ENCODE measurements around the gene ERBB2.
"Not testable (repeated sequence)": the region's sequence is repeated elsewhere in the genome, so short reads cannot be mapped to it uniquely, and the experiment has no call there.

ERBB2 gene

DNA sequence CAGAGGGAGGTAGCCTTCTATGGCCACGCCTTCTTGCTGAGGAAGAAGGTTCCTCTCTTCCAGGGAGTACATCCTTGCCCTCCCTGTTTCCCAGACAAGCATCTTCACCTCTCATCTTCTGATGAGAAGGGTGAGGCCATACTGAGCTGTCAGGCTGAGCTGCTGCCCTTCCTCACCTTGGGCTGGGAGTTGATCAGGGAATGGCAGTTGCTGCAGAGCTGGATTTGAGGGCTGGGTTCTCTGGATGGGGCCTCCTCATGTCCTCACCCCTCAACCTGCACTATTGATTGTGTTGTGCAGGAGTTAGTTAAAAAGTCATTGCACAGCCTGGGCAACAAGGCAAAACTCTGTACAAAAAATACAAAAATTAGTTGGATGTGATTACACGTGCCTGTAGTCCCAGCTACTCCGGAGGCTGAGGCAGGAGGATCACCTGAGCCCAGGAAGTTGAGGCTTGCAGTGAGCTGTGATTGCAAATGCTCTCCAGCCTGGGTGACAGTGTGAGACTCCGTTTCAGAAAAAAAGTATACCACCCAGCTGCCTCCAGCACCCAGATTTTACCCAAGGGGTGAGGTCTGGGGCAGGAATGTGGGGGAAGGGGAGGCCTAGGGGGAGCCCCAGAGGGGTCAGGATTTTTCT is 2.0 kb downstream of the ERBB2 start:
- H3K36me3 ChIP-seq (ENCODE audit: control insufficient read depth, low read depth, low read length), result peaks cover 4% of the 10 kb centered on the region
- H3K4me3 ChIP-seq (ENCODE audit: low read length), result peak overlapping the region; percentile 91
- no peak overlapping the region for H3K27ac ChIP-seq (ENCODE audit: low read length)
- H3K9ac ChIP-seq (ENCODE audit: low read length), result peak overlapping the region; percentile 76
- H3K27me3 ChIP-seq (ENCODE audit: control insufficient read depth, insufficient read depth, low read length), result no peaks in the 10 kb centered on the region
- peaks cover 48% of the 10 kb centered on the region for H3K4me1 ChIP-seq (ENCODE audit: control insufficient read depth, low read depth, low read length)
- H3K9me3 ChIP-seq (ENCODE audit: control insufficient read depth, low read depth, low read length), result no peaks in the 10 kb centered on the region

DNA sequence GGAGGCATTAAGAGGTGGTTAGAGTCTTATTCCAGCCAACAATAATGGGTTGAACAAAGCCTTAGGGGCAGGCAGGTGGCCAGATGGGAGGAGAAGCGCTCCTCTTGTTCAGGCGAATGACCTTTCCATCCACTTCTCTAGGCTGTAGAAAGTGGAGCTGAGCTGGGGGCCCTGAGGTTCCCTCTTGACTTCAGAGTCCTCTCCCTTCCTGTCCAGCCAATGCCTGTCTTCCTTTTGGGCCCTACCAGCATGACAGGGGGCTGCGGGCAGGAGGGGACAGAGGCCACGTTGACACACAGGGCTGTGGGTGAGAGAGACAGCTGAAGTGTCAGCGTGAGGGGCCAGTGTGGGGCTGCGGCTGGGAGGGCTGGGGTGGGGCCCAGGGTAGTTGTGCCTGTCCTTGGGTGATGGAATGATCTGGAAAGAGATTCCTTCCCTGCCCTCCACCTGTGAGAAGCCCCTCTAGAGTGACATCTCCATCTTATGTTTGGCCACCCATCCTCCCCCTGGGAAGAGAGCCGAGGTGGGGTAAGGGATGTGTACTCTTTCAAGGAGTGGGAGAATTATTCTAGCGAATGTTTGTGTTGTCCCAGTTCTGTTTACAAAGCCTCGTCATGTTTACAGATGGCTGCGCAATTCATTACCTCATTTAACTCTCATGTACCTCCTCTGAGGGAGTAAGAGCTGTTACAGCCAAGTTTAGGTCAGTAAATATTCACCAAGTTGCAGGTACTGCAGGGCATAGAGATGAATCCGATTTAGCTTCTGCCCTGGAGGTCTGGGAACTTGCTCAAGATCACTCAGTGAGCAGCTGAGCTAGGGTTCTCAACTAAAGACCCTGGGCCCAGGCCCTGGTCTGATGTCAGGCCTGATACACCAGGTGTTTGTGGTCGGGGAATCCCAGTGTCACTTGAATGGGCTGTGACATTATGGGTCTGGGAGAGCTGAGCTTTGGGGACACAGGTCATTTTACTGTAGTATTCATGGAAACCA is 3.3 kb downstream of the ERBB2 start:
- H3K27ac ChIP-seq (ENCODE audit: low read length), result no peak overlapping the region
- peak overlapping the region; percentile 8 for H3K4me3 ChIP-seq (ENCODE audit: low read length)
- H3K9ac ChIP-seq (ENCODE audit: low read length), result no peak overlapping the region
- peaks cover 16% of the 10 kb centered on the region for H3K36me3 ChIP-seq (ENCODE audit: control insufficient read depth, low read depth, low read length)
- no peaks in the 10 kb centered on the region for H3K9me3 ChIP-seq (ENCODE audit: control insufficient read depth, low read depth, low read length)
- H3K4me1 ChIP-seq (ENCODE audit: control insufficient read depth, low read depth, low read length), result peaks cover 48% of the 10 kb centered on the region
- H3K27me3 ChIP-seq (ENCODE audit: control insufficient read depth, insufficient read depth, low read length), result no peaks in the 10 kb centered on the region

DNA sequence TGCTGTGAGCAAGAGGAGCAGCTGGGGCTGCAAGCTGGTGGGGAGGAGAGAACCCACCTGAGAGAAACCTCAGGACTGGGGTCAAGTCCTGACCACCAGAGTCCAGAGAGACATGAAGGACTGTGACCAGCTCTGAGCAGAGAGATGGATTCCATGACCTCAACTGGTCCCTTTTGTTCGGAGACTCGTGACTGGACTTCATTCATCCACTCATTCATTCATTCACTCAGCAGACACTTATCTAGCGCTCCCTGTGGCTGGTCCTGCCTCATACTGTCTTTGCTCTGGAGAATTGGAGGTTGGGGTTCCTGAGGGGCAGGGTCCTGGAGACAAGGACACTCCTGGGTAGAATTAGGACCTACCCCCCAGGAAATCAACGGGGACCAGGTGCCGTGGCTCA is 4.0 kb downstream of the ERBB2 start:
- Histone ChIP-seq H3K9me3 (ENCODE audit: control insufficient read depth, low read depth, low read length) (no peaks in the 10 kb centered on the region), H3K4me3 (ENCODE audit: low read length) (no peak overlapping the region), H3K27ac (ENCODE audit: low read length) (no peak overlapping the region), H3K9ac (ENCODE audit: low read length) (no peak overlapping the region), H3K4me1 (ENCODE audit: control insufficient read depth, low read depth, low read length) (peaks cover 48% of the 10 kb centered on the region), H3K36me3 (ENCODE audit: control insufficient read depth, low read depth, low read length) (peaks cover 23% of the 10 kb centered on the region), H3K27me3 (ENCODE audit: control insufficient read depth, insufficient read depth, low read length) (no peaks in the 10 kb centered on the region)

DNA sequence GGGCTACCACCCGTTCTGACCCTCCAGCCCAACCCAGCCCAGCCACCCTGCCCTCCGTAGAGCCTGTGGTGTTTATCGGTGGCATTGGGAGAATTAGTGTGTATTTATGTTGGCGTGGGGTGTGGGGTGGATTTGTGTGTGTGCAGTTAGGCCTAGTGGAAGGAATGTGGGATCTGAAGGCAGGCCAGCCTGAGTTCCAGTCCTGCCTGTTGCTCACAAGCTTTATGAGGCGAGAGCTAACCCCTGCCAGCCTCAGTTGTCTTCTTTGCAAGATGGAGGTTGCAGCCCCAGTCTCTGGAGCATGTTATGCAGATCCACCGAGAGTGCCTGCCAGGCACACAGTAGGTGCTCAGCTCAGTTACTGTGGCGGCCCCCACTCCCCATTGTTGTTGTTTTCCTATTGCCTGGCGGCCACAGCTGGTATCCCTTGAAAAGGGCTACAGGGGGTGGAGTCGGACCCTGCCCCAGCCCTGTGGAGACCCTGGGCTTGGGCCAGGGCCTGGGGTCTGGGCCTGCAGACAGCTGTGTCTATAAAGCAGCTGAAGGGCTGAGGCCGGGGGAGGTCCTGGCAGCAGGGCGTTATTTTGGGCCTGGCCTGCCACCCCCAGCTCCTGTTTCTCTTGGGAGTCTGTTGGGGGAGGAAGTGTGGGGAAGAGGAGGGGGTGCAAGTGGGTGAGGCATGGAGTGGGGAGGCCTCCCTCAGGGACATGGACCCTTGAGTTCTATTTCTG is 5.1 kb downstream of the ERBB2 start:
- Histone ChIP-seq H3K36me3 (ENCODE audit: control insufficient read depth, low read depth, low read length) (peaks cover 34% of the 10 kb centered on the region), H3K27ac (ENCODE audit: low read length) (peak overlapping the region; percentile 30), H3K9me3 (ENCODE audit: control insufficient read depth, low read depth, low read length) (no peaks in the 10 kb centered on the region), H3K4me1 (ENCODE audit: control insufficient read depth, low read depth, low read length) (peaks cover 43% of the 10 kb centered on the region), H3K9ac (ENCODE audit: low read length) (no peak overlapping the region), H3K4me3 (ENCODE audit: low read length) (peak overlapping the region; percentile 31), H3K27me3 (ENCODE audit: control insufficient read depth, insufficient read depth, low read length) (no peaks in the 10 kb centered on the region)

DNA sequence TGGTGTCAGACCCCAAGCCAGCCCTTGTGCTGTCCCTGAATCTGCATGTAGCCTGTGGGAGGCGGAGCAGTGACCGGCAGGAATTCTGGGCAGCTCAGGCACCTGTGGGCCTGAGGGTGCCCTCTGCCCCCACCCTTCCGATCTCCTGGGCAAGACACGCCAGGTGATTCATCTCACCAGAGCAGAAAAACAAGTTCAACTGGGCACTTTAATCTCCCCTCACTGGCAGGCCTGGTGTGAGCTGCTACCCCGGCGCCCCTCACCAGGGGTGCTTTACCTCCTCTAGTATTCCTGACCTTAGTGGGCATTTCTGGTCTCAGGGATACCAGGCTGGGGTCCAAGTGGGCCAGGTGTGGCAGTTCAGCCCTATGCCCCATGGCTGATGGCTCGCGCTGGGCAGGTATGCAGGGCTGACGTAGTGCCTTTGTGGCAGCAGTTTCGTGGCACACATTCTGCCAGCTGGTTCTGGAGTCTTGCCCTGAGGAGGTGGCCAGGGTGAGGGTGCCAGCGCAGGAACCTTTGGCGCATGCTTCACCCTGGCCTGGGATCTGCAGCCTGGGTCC is 6.0 kb downstream of the ERBB2 start:
- no peak overlapping the region for H3K9ac ChIP-seq (ENCODE audit: low read length)
- H3K27me3 ChIP-seq (ENCODE audit: control insufficient read depth, insufficient read depth, low read length), result no peaks in the 10 kb centered on the region
- H3K4me3 ChIP-seq (ENCODE audit: low read length), result no peak overlapping the region
- H3K9me3 ChIP-seq (ENCODE audit: control insufficient read depth, low read depth, low read length), result no peaks in the 10 kb centered on the region
- H3K4me1 ChIP-seq (ENCODE audit: control insufficient read depth, low read depth, low read length), result peaks cover 43% of the 10 kb centered on the region
- H3K27ac ChIP-seq (ENCODE audit: low read length), result peak overlapping the region; percentile 30
- peaks cover 42% of the 10 kb centered on the region for H3K36me3 ChIP-seq (ENCODE audit: control insufficient read depth, low read depth, low read length)

DNA sequence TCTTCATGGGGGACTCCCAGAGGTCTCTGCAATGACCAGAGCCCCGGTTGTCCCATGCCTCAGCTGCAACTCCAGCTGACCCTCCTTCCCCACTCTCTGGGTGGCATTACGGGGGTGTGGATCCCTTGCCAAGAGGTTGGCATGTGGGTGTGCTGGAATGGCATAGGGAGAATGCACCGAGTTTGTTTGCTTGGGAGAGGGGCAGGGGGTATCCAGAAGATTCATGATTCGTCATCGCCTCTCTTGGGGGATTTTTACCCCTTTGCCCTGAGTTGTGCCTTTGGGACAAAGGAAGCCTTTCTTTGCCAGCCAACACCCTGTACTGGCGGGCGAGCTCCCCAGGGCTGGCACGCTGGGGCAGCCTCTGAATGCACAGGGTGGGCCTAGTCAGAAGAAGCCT is 6.5 kb downstream of the ERBB2 start:
- Histone ChIP-seq H3K4me1 (ENCODE audit: control insufficient read depth, low read depth, low read length) (peaks cover 40% of the 10 kb centered on the region), H3K27me3 (ENCODE audit: control insufficient read depth, insufficient read depth, low read length) (no peaks in the 10 kb centered on the region), H3K4me3 (ENCODE audit: low read length) (no peak overlapping the region), H3K27ac (ENCODE audit: low read length) (no peak overlapping the region), H3K9me3 (ENCODE audit: control insufficient read depth, low read depth, low read length) (no peaks in the 10 kb centered on the region), H3K36me3 (ENCODE audit: control insufficient read depth, low read depth, low read length) (peaks cover 47% of the 10 kb centered on the region), H3K9ac (ENCODE audit: low read length) (no peak overlapping the region)

DNA sequence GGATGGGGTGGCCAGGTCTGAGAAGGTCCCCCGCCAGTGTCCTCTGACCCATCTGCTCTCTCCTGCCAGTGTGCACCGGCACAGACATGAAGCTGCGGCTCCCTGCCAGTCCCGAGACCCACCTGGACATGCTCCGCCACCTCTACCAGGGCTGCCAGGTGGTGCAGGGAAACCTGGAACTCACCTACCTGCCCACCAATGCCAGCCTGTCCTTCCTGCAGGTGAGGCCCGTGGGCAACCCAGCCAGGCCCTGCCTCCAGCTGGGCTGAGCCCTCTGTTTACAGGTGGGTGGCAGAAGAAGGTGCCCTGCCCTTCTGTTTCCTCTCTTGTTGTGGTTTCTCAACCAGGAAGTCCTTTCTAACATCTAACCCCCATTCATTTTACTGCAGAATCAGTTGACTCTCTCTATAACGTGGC is 7.1 kb downstream of the ERBB2 start:
- H3K27ac ChIP-seq (ENCODE audit: low read length), result no peak overlapping the region
- peaks cover 34% of the 10 kb centered on the region for H3K4me1 ChIP-seq (ENCODE audit: control insufficient read depth, low read depth, low read length)
- H3K36me3 ChIP-seq (ENCODE audit: control insufficient read depth, low read depth, low read length), result peaks cover 53% of the 10 kb centered on the region
- no peaks in the 10 kb centered on the region for H3K27me3 ChIP-seq (ENCODE audit: control insufficient read depth, insufficient read depth, low read length)
- no peaks in the 10 kb centered on the region for H3K9me3 ChIP-seq (ENCODE audit: control insufficient read depth, low read depth, low read length)
- H3K4me3 ChIP-seq (ENCODE audit: low read length), result no peak overlapping the region
- no peak overlapping the region for H3K9ac ChIP-seq (ENCODE audit: low read length)

DNA sequence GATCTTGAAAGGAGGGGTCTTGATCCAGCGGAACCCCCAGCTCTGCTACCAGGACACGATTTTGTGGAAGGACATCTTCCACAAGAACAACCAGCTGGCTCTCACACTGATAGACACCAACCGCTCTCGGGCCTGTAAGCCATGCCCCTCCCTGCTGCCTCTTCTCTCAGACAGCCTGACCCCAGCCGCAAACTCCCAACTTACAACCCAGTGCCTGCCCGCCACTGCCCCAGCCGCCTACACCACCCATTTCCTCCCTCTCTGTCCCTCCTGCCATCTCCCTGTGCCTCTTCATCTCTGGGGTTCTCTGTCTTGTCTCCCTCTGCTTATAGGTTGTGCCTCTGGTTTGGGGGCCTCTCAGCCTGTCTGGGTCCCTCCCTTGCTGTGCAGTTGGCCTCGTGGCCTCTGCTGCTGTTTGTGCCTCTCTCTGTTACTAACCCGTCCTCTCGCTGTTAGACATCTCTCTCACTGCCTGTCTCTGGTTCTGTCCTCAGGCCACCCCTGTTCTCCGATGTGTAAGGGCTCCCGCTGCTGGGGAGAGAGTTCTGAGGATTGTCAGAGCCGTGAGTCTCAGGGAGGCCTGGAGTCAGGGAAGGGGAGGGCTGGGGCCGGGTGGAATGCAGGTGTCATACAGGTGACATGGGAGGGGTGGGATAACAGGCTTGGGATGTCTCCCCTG is 9.6 kb downstream of the ERBB2 start:
- Histone ChIP-seq H3K9me3 (ENCODE audit: control insufficient read depth, low read depth, low read length) (no peaks in the 10 kb centered on the region), H3K4me3 (ENCODE audit: low read length) (no peak overlapping the region), H3K9ac (ENCODE audit: low read length) (no peak overlapping the region), H3K4me1 (ENCODE audit: control insufficient read depth, low read depth, low read length) (peaks cover 16% of the 10 kb centered on the region), H3K27ac (ENCODE audit: low read length) (no peak overlapping the region), H3K27me3 (ENCODE audit: control insufficient read depth, insufficient read depth, low read length) (no peaks in the 10 kb centered on the region), H3K36me3 (ENCODE audit: control insufficient read depth, low read depth, low read length) (peaks cover 73% of the 10 kb centered on the region)

DNA sequence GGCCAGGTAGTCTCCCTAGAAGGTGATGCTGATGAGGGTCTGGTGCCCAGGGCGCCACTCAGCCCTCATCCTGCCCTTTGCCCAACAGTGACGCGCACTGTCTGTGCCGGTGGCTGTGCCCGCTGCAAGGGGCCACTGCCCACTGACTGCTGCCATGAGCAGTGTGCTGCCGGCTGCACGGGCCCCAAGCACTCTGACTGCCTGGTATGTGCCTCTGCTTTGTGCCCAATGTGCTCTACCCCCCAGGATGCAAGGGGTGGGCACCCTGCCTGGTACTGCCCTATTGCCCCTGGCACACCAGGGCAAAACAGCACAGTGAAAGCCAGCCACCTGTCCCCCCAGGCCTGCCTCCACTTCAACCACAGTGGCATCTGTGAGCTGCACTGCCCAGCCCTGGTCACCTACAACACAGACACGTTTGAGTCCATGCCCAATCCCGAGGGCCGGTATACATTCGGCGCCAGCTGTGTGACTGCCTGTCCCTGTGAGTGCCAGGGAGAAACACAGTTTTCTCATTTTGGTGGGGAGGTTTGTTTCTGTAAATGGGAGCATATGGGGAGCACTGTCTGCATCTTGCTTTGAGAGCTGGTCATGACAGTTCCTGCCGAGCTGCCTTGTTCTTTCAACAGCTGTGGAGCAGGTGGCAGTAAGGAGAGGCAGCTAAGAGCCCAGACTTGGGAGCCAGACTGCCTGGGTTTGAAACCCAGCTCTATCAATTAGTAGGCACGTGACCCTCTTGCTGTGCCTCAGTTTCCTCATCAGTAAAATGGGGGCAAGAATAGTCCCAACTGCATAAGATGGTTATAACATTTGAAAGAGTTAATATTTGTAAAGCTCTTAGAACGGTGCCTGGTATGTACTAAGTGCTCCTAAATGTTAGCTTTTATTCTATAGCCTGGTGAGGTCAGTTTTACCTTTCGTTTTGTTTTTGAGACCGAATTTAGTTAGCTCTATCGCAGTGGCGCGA is 10.4 kb downstream of the ERBB2 start:
- Histone ChIP-seq H3K4me1 (ENCODE audit: control insufficient read depth, low read depth, low read length) (peaks cover 7% of the 10 kb centered on the region), H3K36me3 (ENCODE audit: control insufficient read depth, low read depth, low read length) (peaks cover 81% of the 10 kb centered on the region), H3K27ac (ENCODE audit: low read length) (no peak overlapping the region), H3K9me3 (ENCODE audit: control insufficient read depth, low read depth, low read length) (no peaks in the 10 kb centered on the region), H3K27me3 (ENCODE audit: control insufficient read depth, insufficient read depth, low read length) (no peaks in the 10 kb centered on the region), H3K9ac (ENCODE audit: low read length) (no peak overlapping the region), H3K4me3 (ENCODE audit: low read length) (no peak overlapping the region)

DNA sequence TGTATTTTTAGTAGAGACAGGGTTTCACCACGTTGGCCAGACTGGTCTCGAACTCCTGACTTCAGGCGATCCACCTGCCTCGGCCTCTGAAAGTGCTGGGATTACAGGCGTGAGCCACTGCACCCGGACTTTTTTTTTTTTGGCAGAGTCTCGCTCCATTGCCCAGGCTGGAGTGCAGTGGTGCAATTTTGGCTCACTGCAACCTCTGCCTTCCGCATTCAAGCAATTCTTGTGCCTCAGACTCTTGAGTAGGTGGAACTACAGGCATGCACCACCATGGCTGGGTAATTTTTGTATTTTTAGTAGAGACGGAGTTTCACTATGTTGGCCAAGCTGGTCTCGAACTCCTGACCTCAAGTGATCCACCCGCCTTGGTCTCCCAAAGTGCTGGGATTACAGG is 11.2 kb downstream of the ERBB2 start:
- peaks cover 88% of the 10 kb centered on the region for H3K36me3 ChIP-seq (ENCODE audit: control insufficient read depth, low read depth, low read length)
- not testable (repeated sequence) for H3K9ac ChIP-seq (ENCODE audit: low read length); H3K27ac ChIP-seq (ENCODE audit: low read length); H3K4me3 ChIP-seq (ENCODE audit: low read length); H3K4me1 ChIP-seq (ENCODE audit: control insufficient read depth, low read depth, low read length); H3K27me3 ChIP-seq (ENCODE audit: control insufficient read depth, insufficient read depth, low read length); H3K9me3 ChIP-seq (ENCODE audit: control insufficient read depth, low read depth, low read length)

Data from iPS-18a (cell line).